ENCODE data around the gene KIF26A. TPM values are rescaled to one million over a fixed set of nuclear protein-coding genes. Genes with fewer than 3 reads are reported as not detected.

Gene KIF26A
- total and polyA plus RNA-seq, 8 donors = 0.65 to 21.7 (median 1.5) TPM

- TF ChIP-seq CTCF (IDR thresholded peaks at IDR 0.05) = no peak
- no peak for TF ChIP-seq POLR2AphosphoS5 (IDR thresholded peaks at IDR 0.05)
- TF ChIP-seq EP300 (IDR thresholded peaks at IDR 0.05) = no peak
- no peak for TF ChIP-seq POLR2A (IDR thresholded peaks at IDR 0.05)
- H3K27me3 ChIP-seq = peaks cover 21 to 74% (median 27%) of the 10 kb centered on the region in 3 donors
- WGBS, 5 donors = 72 to 91% (median 84%) methylated on average over 3 of the region's 3 CpGs
Observed at GRCh38 chr14:104119119-104119487, 19.3 kb upstream of the KIF26A start.

GRCh38 chr14:104119488-104120251, 18.7 kb upstream of the KIF26A start:
- Histone ChIP-seq H3K4me1 (peaks cover 15 to 31% (median 28%) of the 10 kb centered on the region in 4 donors), H3K36me3 (no peaks in the 10 kb centered on the region), H3K27ac (no peak overlapping the region), H3K27me3 (peaks cover 21 to 70% (median 27%) of the 10 kb centered on the region in 3 donors), H3K9me3 (peaks cover 0 to 16% (median 14%) of the 10 kb centered on the region in 4 donors), H3K4me3 (no peak overlapping the region)
- TF ChIP-seq POLR2A (IDR thresholded peaks at IDR 0.05) (no peak), CTCF (IDR thresholded peaks at IDR 0.05) (no peak), POLR2AphosphoS5 (IDR thresholded peaks at IDR 0.05) (no peak)
- DNase-seq = peak in 1 of 2 donors; percentile 24
- WGBS, 5 donors = 68 to 79% (median 75%) methylated on average over 8 to 18 of the region's 18 CpGs
- intact Hi-C loops (cut with DNase I; ENCODE audit: low total_unique reads) = no loop called here

More at GRCh38 chr14:104119119-104119487, 19.3 kb upstream of the KIF26A start:
- no peak overlapping the region for H3K27ac ChIP-seq
- intact Hi-C loops (cut with DNase I; ENCODE audit: low total_unique reads) = no loop called here
- H3K4me3 ChIP-seq = no peak overlapping the region
- peak in 1 of 2 donors; percentile 23 for DNase-seq
- peaks cover 0 to 11% (median 8%) of the 10 kb centered on the region in 4 donors for H3K9me3 ChIP-seq
- H3K4me1 ChIP-seq = peaks cover 15 to 31% (median 28%) of the 10 kb centered on the region in 4 donors
- no peaks in the 10 kb centered on the region for H3K36me3 ChIP-seq

- H3K4me1 ChIP-seq = peaks cover 15 to 31% (median 28%) of the 10 kb centered on the region in 4 donors
- WGBS, 5 donors = 83 to 88% (median 86%) methylated on average over 5 of the region's 5 CpGs
- H3K27me3 ChIP-seq = peaks cover 21 to 63% (median 27%) of the 10 kb centered on the region in 3 donors
- peaks cover 0 to 23% (median 17%) of the 10 kb centered on the region in 4 donors for H3K9me3 ChIP-seq
- no peak overlapping the region for H3K4me3 ChIP-seq
- H3K36me3 ChIP-seq = no peaks in the 10 kb centered on the region
- H3K27ac ChIP-seq = no peak overlapping the region
- peak in 1 of 2 donors; percentile 23 for DNase-seq
- intact Hi-C loops (cut with DNase I; ENCODE audit: low total_unique reads) = no loop called here
- TF ChIP-seq POLR2AphosphoS5 (IDR thresholded peaks at IDR 0.05) = no peak
- TF ChIP-seq CTCF (IDR thresholded peaks at IDR 0.05) = no peak
- TF ChIP-seq EP300 (IDR thresholded peaks at IDR 0.05) = no peak
- no peak for TF ChIP-seq POLR2A (IDR thresholded peaks at IDR 0.05)
Observed at GRCh38 chr14:104120281-104120741, 18.1 kb upstream of the KIF26A start.

- H3K4me3 ChIP-seq = no peak overlapping the region
- DNase-seq = no peak
- intact Hi-C loops (cut with DNase I; ENCODE audit: low total_unique reads) = no loop called here
- no peaks in the 10 kb centered on the region for H3K36me3 ChIP-seq
- H3K27me3 ChIP-seq = peaks cover 21 to 55% (median 23%) of the 10 kb centered on the region in 3 donors
- H3K4me1 ChIP-seq = peaks cover 15 to 25% (median 22%) of the 10 kb centered on the region in 4 donors
- no peak overlapping the region for H3K27ac ChIP-seq
- 69 to 85% (median 81%) methylated on average over 5 of the region's 5 CpGs for WGBS, 5 donors
- no peak for TF ChIP-seq CTCF (IDR thresholded peaks at IDR 0.05)
- TF ChIP-seq EP300 (IDR thresholded peaks at IDR 0.05) = no peak
- TF ChIP-seq POLR2A (IDR thresholded peaks at IDR 0.05) = no peak
- TF ChIP-seq POLR2AphosphoS5 (IDR thresholded peaks at IDR 0.05) = no peak
- H3K9me3 ChIP-seq = peaks cover 0 to 25% (median 18%) of the 10 kb centered on the region in 4 donors
Observed at GRCh38 chr14:104121142-104121541, 17.2 kb upstream of the KIF26A start.

All from stomach (tissue), 9 donors.